GM10266 (cell line): ENCODE data around the gene DOCK4.

ENCODE experiments used
- DNase-seq: peaks from one replicate; pipeline ENCODE4 v3.0.0; 2012; ENCODE audit errors: extremely low spot score
- CTCF ChIP-seq: IDR thresholded peaks from 2 replicates; pipeline ENCODE4 v1.5.1; 2012; ENCODE audit warnings: mild to moderate bottlenecking, low read depth; ENCODE audit not compliant: control insufficient read depth, insufficient read depth; ENCODE audit errors: missing control alignments

The DOCK4 gene

GRCh38 chr7:111730057-111730456, 476.1 kb downstream of the DOCK4 start:
- DNase-seq, result no peak
- TF ChIP-seq CTCF, result no peak

GRCh38 chr7:111729483-111729882, 476.7 kb downstream of the DOCK4 start:
- no peak for TF ChIP-seq CTCF
- no peak for DNase-seq

GRCh38 chr7:111728635-111728995, 477.6 kb downstream of the DOCK4 start:
- no peak for DNase-seq

GRCh38 chr7:111727905-111728634, 478.1 kb downstream of the DOCK4 start:
- no peak for TF ChIP-seq CTCF
- no peak for DNase-seq

More at GRCh38 chr7:111728635-111728995, 477.6 kb downstream of the DOCK4 start:
- TF ChIP-seq CTCF, result no peak

GRCh38 chr7:111718886-111719285, 487.3 kb downstream of the DOCK4 start:
- DNase-seq, result no peak
- no peak for TF ChIP-seq CTCF

GRCh38 chr7:111711426-111712065, 494.7 kb downstream of the DOCK4 start:
- no peak for DNase-seq
- no peak for TF ChIP-seq CTCF

GRCh38 chr7:111710839-111711380, 495.3 kb downstream of the DOCK4 start:
- TF ChIP-seq CTCF, result no peak
- DNase-seq, result no peak
